Mucosa of stomach (tissue), 1 donor: ENCODE data around the gene PIGU.

Experiments
- H3K27me3 ChIP-seq: one replicate; pipeline ENCODE4 v1.7.0; 2013; ENCODE audit warnings: mild to moderate bottlenecking, low read length; ENCODE audit not compliant: control insufficient read depth, insufficient read depth
- H3K36me3 ChIP-seq: one replicate; pipeline ENCODE4 v1.7.0; 2013; ENCODE audit warnings: low read length; ENCODE audit not compliant: control insufficient read depth, insufficient read depth
- H3K4me1 ChIP-seq: one replicate; pipeline ENCODE4 v1.7.0; 2013; ENCODE audit warnings: mild to moderate bottlenecking, low read length; ENCODE audit not compliant: control insufficient read depth, insufficient read depth
- H3K4me3 ChIP-seq: one replicate; pipeline ENCODE4 v1.7.0; 2013; ENCODE audit warnings: low read length
- H3K9ac ChIP-seq: one replicate; pipeline ENCODE4 v1.7.0; 2013; ENCODE audit warnings: mild to moderate bottlenecking, low read length, moderate library complexity
- H3K9me3 ChIP-seq: one replicate; pipeline ENCODE4 v1.7.0; 2013; ENCODE audit warnings: mild to moderate bottlenecking, low read length, moderate library complexity; ENCODE audit not compliant: control insufficient read depth
- donor health status: Pancreatic carcinoma.

PIGU gene

GRCh38 chr20:34566978-34567891 is 109.7 kb downstream of the PIGU start:
- H3K9me3 ChIP-seq: no peaks in the 10 kb centered on the region
- no peaks in the 10 kb centered on the region for H3K36me3 ChIP-seq
- no peaks in the 10 kb centered on the region for H3K27me3 ChIP-seq
- H3K9ac ChIP-seq: no peak overlapping the region
- no peak overlapping the region for H3K4me3 ChIP-seq
- no peaks in the 10 kb centered on the region for H3K4me1 ChIP-seq

GRCh38 chr20:34564833-34565232 is 112.1 kb downstream of the PIGU start:
- Histone ChIP-seq H3K27me3 (no peaks in the 10 kb centered on the region), H3K9ac (no peak overlapping the region), H3K36me3 (no peaks in the 10 kb centered on the region), H3K4me3 (no peak overlapping the region), H3K9me3 (no peaks in the 10 kb centered on the region), H3K4me1 (no peaks in the 10 kb centered on the region)

DNA sequence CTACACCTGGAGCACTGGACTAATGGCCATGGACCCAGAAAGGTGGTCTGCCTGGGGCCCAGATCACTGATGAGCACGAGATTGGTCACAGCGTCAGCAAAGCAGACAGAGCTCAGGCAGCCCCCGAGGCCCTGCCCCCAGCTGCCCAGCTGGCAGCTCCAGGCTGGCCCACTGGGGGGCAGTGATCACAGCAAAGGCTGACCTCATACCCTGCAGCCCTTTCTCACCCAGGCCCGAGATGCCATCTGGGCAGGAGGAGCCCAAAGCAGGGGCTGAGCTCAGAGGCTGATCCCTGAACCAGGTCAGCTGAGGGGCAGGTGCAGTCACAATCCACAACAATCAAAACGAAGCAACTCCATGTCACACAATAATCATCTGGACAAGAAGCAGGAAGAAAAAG is 114.3 kb downstream of the PIGU start:
- H3K9ac ChIP-seq: no peak overlapping the region
- no peaks in the 10 kb centered on the region for H3K9me3 ChIP-seq
- H3K36me3 ChIP-seq: no peaks in the 10 kb centered on the region
- no peaks in the 10 kb centered on the region for H3K27me3 ChIP-seq
- H3K4me3 ChIP-seq: no peak overlapping the region
- peaks cover 3% of the 10 kb centered on the region for H3K4me1 ChIP-seq

- Histone ChIP-seq H3K9ac (no peak overlapping the region), H3K36me3 (no peaks in the 10 kb centered on the region), H3K4me3 (no peak overlapping the region), H3K9me3 (no peaks in the 10 kb centered on the region), H3K4me1 (peaks cover 4% of the 10 kb centered on the region), H3K27me3 (no peaks in the 10 kb centered on the region)
Measured at GRCh38 chr20:34561661-34562060, 115.2 kb downstream of the PIGU start.

- Histone ChIP-seq H3K36me3 (no peaks in the 10 kb centered on the region), H3K9me3 (no peaks in the 10 kb centered on the region), H3K27me3 (no peaks in the 10 kb centered on the region), H3K4me3 (no peak overlapping the region), H3K4me1 (peaks cover 4% of the 10 kb centered on the region), H3K9ac (no peak overlapping the region)
Measured at GRCh38 chr20:34560614-34561013, 116.3 kb downstream of the PIGU start.

- Histone ChIP-seq H3K4me1 (peaks cover 4% of the 10 kb centered on the region), H3K4me3 (no peak overlapping the region), H3K9me3 (no peaks in the 10 kb centered on the region), H3K9ac (no peak overlapping the region), H3K27me3 (no peaks in the 10 kb centered on the region), H3K36me3 (no peaks in the 10 kb centered on the region)
Measured at GRCh38 chr20:34560141-34560523, 116.8 kb downstream of the PIGU start.

- H3K27me3 ChIP-seq: no peaks in the 10 kb centered on the region
- no peak overlapping the region for H3K9ac ChIP-seq
- H3K9me3 ChIP-seq: no peaks in the 10 kb centered on the region
- H3K36me3 ChIP-seq: no peaks in the 10 kb centered on the region
- H3K4me3 ChIP-seq: no peak overlapping the region
- H3K4me1 ChIP-seq: peaks cover 4% of the 10 kb centered on the region
Measured at GRCh38 chr20:34559311-34560140, 117.4 kb downstream of the PIGU start.

DNA sequence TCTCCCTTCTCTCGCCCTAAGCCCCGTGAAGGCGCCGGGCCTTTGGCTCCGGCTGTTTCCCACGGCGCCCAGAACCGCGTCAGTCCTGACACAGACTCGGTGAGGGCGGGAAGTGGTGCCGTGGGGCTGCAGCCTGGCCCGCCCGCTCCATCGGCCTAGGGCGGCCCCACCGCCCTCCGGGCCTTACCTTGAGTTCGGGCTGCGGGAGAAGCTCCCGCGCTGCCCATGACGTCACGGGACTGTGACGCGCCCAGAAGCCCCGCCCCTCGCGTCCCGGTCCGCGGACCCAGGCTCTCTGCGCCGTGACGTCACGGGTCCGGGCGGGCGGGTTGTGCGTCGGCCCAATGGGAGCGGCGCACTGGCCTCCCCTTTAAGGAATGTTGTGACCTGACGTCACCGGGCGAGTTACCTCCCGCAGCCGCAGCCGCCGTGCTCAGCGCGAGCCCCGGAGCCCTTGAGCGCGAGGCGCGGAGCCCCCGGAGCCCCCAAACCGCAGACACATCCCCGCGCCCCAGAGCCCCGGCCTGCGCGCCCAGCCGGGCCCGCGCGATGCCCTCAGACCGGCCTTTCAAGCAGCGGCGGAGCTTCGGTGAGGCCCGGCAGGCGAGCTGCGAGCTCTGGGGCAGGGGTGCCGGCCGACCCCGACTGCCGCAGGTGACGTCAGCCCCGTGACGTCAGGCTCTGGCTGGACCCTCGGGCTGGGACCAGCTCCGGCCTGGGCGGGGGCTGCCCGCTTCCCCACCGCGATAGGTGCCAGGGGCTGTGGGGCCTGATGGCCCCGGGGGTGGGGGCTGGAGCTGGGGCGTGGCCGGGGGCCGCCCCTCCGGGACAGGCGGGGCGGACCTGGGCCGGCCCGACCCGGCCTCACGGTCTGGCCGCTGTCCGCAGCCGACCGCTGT is 118.3 kb downstream of the PIGU start, which contains the start of gene MAP1LC3A:
Gene MAP1LC3A (plus strand): TSS at position 399 of the 899 bp plus-strand sequence. CDS start 151 bp downstream, at position 550.
- Histone ChIP-seq H3K27me3 (no peaks in the 10 kb centered on the region), H3K36me3 (no peaks in the 10 kb centered on the region), H3K4me1 (peaks cover 10% of the 10 kb centered on the region), H3K4me3 (peak within 1 kb of the TSS; percentile 91), H3K9ac (peak within 1 kb of the TSS; percentile 71), H3K9me3 (no peaks in the 10 kb centered on the region)

DNA sequence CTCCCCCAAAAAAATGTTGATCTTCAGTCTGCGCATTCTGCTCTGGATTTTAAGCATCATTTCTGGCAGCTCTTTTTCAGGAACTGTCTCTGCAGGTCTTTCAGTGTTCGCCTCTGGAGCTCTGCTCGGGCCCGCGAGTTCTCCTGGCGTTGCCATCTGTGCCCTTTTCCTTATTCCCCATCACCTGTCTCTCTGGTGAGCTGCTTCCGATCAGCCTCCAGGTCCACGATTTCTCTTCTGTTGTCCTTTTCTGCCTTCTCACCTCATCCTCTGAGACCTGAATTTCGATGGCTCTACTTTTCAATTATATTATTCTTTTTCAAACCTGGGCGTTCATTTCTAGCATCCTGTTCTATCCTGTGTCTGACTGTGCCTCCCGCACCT is 119.0 kb downstream of the PIGU start:
- no peaks in the 10 kb centered on the region for H3K9me3 ChIP-seq
- H3K9ac ChIP-seq: peak overlapping the region; percentile 71
- no peaks in the 10 kb centered on the region for H3K36me3 ChIP-seq
- peak overlapping the region; percentile 91 for H3K4me3 ChIP-seq
- H3K4me1 ChIP-seq: peaks cover 16% of the 10 kb centered on the region
- H3K27me3 ChIP-seq: no peaks in the 10 kb centered on the region

GRCh38 chr20:34553366-34553867 is 123.5 kb downstream of the PIGU start:
- Histone ChIP-seq H3K27me3 (no peaks in the 10 kb centered on the region), H3K9me3 (no peaks in the 10 kb centered on the region)

GRCh38 chr20:34552569-34552968 is 124.3 kb downstream of the PIGU start:
- H3K27me3 ChIP-seq: no peaks in the 10 kb centered on the region
- no peak overlapping the region for H3K4me3 ChIP-seq
- no peaks in the 10 kb centered on the region for H3K9me3 ChIP-seq
- no peaks in the 10 kb centered on the region for H3K36me3 ChIP-seq
- peaks cover 26% of the 10 kb centered on the region for H3K4me1 ChIP-seq
- H3K9ac ChIP-seq: no peak overlapping the region

More at GRCh38 chr20:34553366-34553867, 123.5 kb downstream of the PIGU start:
- no peak overlapping the region for H3K9ac ChIP-seq
- peaks cover 30% of the 10 kb centered on the region for H3K4me1 ChIP-seq
- H3K36me3 ChIP-seq: no peaks in the 10 kb centered on the region
- no peak overlapping the region for H3K4me3 ChIP-seq
